HG02840 (cell line): Measurements from ENCODE around the gene NXT1.
"Not testable (repeated sequence)": the region's sequence is repeated elsewhere in the genome, so short reads cannot be mapped to it uniquely, and the experiment has no call there.

Experiments used
- ATAC-seq: cut with Tn5 transposase; IDR thresholded peaks from one replicate; pipeline ENCODE4 v1.9.1; 2021; ENCODE audit warnings: mild to moderate bottlenecking, moderate library complexity, moderate number of reproducible peaks; ENCODE audit not compliant: unreplicated experiment, low FRiP score

Gene NXT1

GRCh38 chr20:23350196-23350903 is at the start of gene NXT1:
Gene NXT1, plus strand, starts transcription at chr20:23350791. Its CDS starts 3,251 bp downstream, at chr20:23354042.
- ATAC-seq: peak; percentile 79

- ATAC-seq: no peak
Measured at GRCh38 chr20:23301436-23302050, 49.0 kb upstream of the NXT1 start.

GRCh38 chr20:23302386-23302785 is 48.2 kb upstream of the NXT1 start:
- ATAC-seq: no peak

- ATAC-seq: no peak
Measured at GRCh38 chr20:23302801-23303200, 47.8 kb upstream of the NXT1 start.

- ATAC-seq: no peak
Measured at GRCh38 chr20:23303325-23304102, 47.1 kb upstream of the NXT1 start.

- no peak for ATAC-seq
Measured at GRCh38 chr20:23304616-23305015, 46.0 kb upstream of the NXT1 start.

- ATAC-seq: no peak
Measured at GRCh38 chr20:23305098-23305497, 45.5 kb upstream of the NXT1 start.

- not testable (repeated sequence) for ATAC-seq
Measured at GRCh38 chr20:23307393-23307792, 43.2 kb upstream of the NXT1 start.

GRCh38 chr20:23308024-23308423 is 42.6 kb upstream of the NXT1 start:
- no peak for ATAC-seq

GRCh38 chr20:23308908-23309307 is 41.7 kb upstream of the NXT1 start:
- no peak for ATAC-seq

GRCh38 chr20:23309781-23310180 is 40.8 kb upstream of the NXT1 start:
- no peak for ATAC-seq

- ATAC-seq: no peak
Measured at GRCh38 chr20:23311947-23312506, 38.6 kb upstream of the NXT1 start.

GRCh38 chr20:23313271-23313670 is 37.3 kb upstream of the NXT1 start:
- ATAC-seq: no peak

GRCh38 chr20:23314699-23315098 is 35.9 kb upstream of the NXT1 start:
- ATAC-seq: no peak

- ATAC-seq: no peak
Measured at GRCh38 chr20:23315099-23315498, 35.5 kb upstream of the NXT1 start.

GRCh38 chr20:23316626-23317025 is 34.0 kb upstream of the NXT1 start:
- no peak for ATAC-seq

GRCh38 chr20:23317081-23317480 is 33.5 kb upstream of the NXT1 start:
- no peak for ATAC-seq

GRCh38 chr20:23318347-23318746 is 32.2 kb upstream of the NXT1 start:
- no peak for ATAC-seq

- ATAC-seq: no peak
Measured at GRCh38 chr20:23320317-23320716, 30.3 kb upstream of the NXT1 start.

GRCh38 chr20:23325107-23325506 is 25.5 kb upstream of the NXT1 start:
- no peak for ATAC-seq

GRCh38 chr20:23326774-23327173 is 23.8 kb upstream of the NXT1 start:
- ATAC-seq: no peak
